ENCODE results near the gene THAP10. TPM values are rescaled to one million over a fixed set of nuclear protein-coding genes. Genes with fewer than 3 reads are reported as not detected.

Gene THAP10
- total and polyA plus RNA-seq, 2 experiments from 2014 or later, result 5.7 to 8.2 TPM

- Histone ChIP-seq H3K4me2 (no peak overlapping the region), H2AFZ (no peak overlapping the region), H3K4me1 (ENCODE audit: insufficient read depth) (no peaks in the 10 kb centered on the region), H3K9me2 (ENCODE audit: insufficient read depth) (no peaks in the 10 kb centered on the region), H3K27me3 (ENCODE audit: insufficient read depth) (no peaks in the 10 kb centered on the region), H3K36me3 (ENCODE audit: insufficient read depth) (no peaks in the 10 kb centered on the region), H4K20me1 (replicated peaks; ENCODE audit: insufficient read depth) (no peaks in the 10 kb centered on the region), H3K27ac (ENCODE audit: low read depth) (no peak overlapping the region), H3K79me2 (replicated peaks; ENCODE audit: insufficient read depth) (no peaks in the 10 kb centered on the region), H3F3A (replicated peaks; ENCODE audit: low read depth) (no peaks in the 10 kb centered on the region), H3K4me3 (no peak overlapping the region)
- Mint-ChIP-seq H3K27ac (no peak overlapping the region), H3K27me3 (ENCODE audit: insufficient read depth, low read depth, poor library complexity) (no peaks in the 10 kb centered on the region), H3K36me3 (ENCODE audit: low read depth) (no peaks in the 10 kb centered on the region; the same call in 2 of the 3 replicates), H3K9me3 (no peaks in the 10 kb centered on the region), H3K4me1 (no peaks in the 10 kb centered on the region), H3K4me3 (no peak overlapping the region)
- DNase-seq (ENCODE audit: low spot score), result no peak
- no peak for TF ChIP-seq ZNF462 (CRISPR knock-in tag; IDR thresholded peaks at IDR 0.05)
- no peak for TF ChIP-seq STAT1 (IDR thresholded peaks at IDR 0.05; ENCODE audit: unreplicated experiment)
- TF ChIP-seq CREB1 (CRISPR knock-in tag; IDR thresholded peaks at IDR 0.05; ENCODE audit: low read depth), result no peak
- no peak for TF ChIP-seq ETS1 (IDR thresholded peaks at IDR 0.05)
- no peak for TF ChIP-seq POLR2AphosphoS5 (IDR thresholded peaks at IDR 0.05; ENCODE audit: low read depth)
- no peak for TF ChIP-seq EZH2 (IDR thresholded peaks at IDR 0.05; ENCODE audit: low read depth, unreplicated experiment)
- no peak for ATAC-seq
These were observed 24.3 kb upstream of the THAP10 start for GRCh38 chr15:70916531-70916930.

Measured in GM23338 (cell line).